OCI-LY3 (cell line): ENCODE results near the gene NPNT.

Experiments used
- H2AFZ ChIP-seq: fragments of 200-600, 300-600 bp; shearing (Covaris generic); 2 replicates; pipeline ENCODE4 v1.6.0; 2014; ENCODE audit warnings: antibody characterized with exemption, low read depth, low read length
- H3K27ac ChIP-seq: fragments of 200-600, 300-600 bp; sonication (generic); 2 replicates; pipeline ENCODE4 v1.5.1; 2014; ENCODE audit warnings: mild to moderate bottlenecking, low read length, moderate library complexity, mixed read lengths
- H3K27me3 ChIP-seq: fragments of 200-600, 300-600 bp; sonication (generic); 2 replicates; pipeline ENCODE4 v1.6.1; 2014; ENCODE audit warnings: low read depth, low read length, mixed read lengths
- H3K36me3 ChIP-seq: fragments of 200-600, 300-600 bp; sonication (generic); replicated peaks from 2 replicates; pipeline ENCODE3; 2014; ENCODE audit warnings: low read depth, low read length, mixed read lengths
- H3K4me1 ChIP-seq: fragments of 300-600, 200-600 bp; sonication (generic); 2 replicates; pipeline ENCODE4 v1.6.1; 2014; ENCODE audit warnings: low read length, mixed read lengths
- H3K4me2 ChIP-seq: fragments of 200-600, 300-600 bp; sonication (generic); 2 replicates; pipeline ENCODE4 v1.6.1; 2014; ENCODE audit warnings: low read length, mixed read lengths
- H3K4me3 ChIP-seq: fragments of 300-600, 200-600 bp; sonication (generic); 2 replicates; pipeline ENCODE4 v1.5.1; 2014; ENCODE audit warnings: antibody characterized with exemption, mild to moderate bottlenecking, low read length, moderate library complexity
- H3K79me2 ChIP-seq: fragments of 300-600, 200-600 bp; shearing (Covaris generic); 2 replicates; pipeline ENCODE4 v1.6.1; 2014; ENCODE audit warnings: mild to moderate bottlenecking, low read length, mixed read lengths
- H3K9ac ChIP-seq: fragments of 300-600, 200-600 bp; shearing (Covaris generic); 2 replicates; pipeline ENCODE4 v1.6.0; 2014; ENCODE audit warnings: mild to moderate bottlenecking, low read length, moderate library complexity
- H3K9me3 ChIP-seq: fragments of 200-600, 300-600 bp; shearing (Covaris generic); 2 replicates; pipeline ENCODE4 v1.6.1; 2014; ENCODE audit warnings: low read length, mixed read lengths; ENCODE audit not compliant: insufficient read depth
- H4K20me1 ChIP-seq: fragments of 200-600, 300-600 bp; sonication (generic); 2 replicates; pipeline ENCODE4 v1.6.1; 2016; ENCODE audit warnings: low read length, mixed read lengths; ENCODE audit not compliant: insufficient read depth
- CTCF ChIP-seq: fragments of 200-600, 300-600 bp; sonication (generic); IDR thresholded peaks from 2 replicates; pipeline ENCODE4 v1.5.1; 2014; ENCODE audit warnings: antibody characterized with exemption, low read length, low read depth
- EZH2phosphoT487 ChIP-seq: fragments of 200-600 bp; shearing (Covaris generic); IDR thresholded peaks from 2 replicates; pipeline ENCODE4 v1.6.1; 2018; ENCODE audit warnings: antibody characterized with exemption, mixed run types, low read depth

NPNT gene

GRCh38 chr4:105896461-105896942 is 1.2 kb downstream of the NPNT start:
- Histone ChIP-seq H3K27ac (no peak overlapping the region), H3K9ac (0 out of 2 replicates have a peak overlapping the region, but pooled peaks have one; percentile 13), H4K20me1 (no peaks in the 10 kb centered on the region), H3K27me3 (peaks cover 22% of the 10 kb centered on the region; the same call in 1 of the 2 replicates), H2AFZ (peak overlapping the region; percentile 72; the same call in 1 of the 2 replicates), H3K79me2 (no peaks in the 10 kb centered on the region), H3K9me3 (no peaks in the 10 kb centered on the region), H3K4me1 (0 out of 2 replicates have a peak, but pooled peaks cover 3% of the 10 kb centered on the region), H3K4me2 (peak overlapping the region; percentile 79), H3K36me3 (no peaks in the 10 kb centered on the region), H3K4me3 (peak overlapping the region; percentile 77)
- TF ChIP-seq CTCF (no peak), EZH2phosphoT487 (no peak)

GRCh38 chr4:105896984-105897775 is 1.9 kb downstream of the NPNT start:
- TF ChIP-seq EZH2phosphoT487 (no peak), CTCF (no peak)
- Histone ChIP-seq H3K27me3 (peaks cover 24% of the 10 kb centered on the region; the same call in 1 of the 2 replicates), H4K20me1 (no peaks in the 10 kb centered on the region), H3K27ac (no peak overlapping the region), H3K9me3 (no peaks in the 10 kb centered on the region), H3K4me1 (0 out of 2 replicates have a peak, but pooled peaks cover 3% of the 10 kb centered on the region), H3K4me3 (peak overlapping the region; percentile 77), H3K36me3 (no peaks in the 10 kb centered on the region), H3K4me2 (peak overlapping the region; percentile 79), H3K9ac (no peak overlapping the region), H3K79me2 (no peaks in the 10 kb centered on the region), H2AFZ (no peak overlapping the region)

GRCh38 chr4:105900541-105900940 is 5.3 kb downstream of the NPNT start:
- no peak overlapping the region for H3K27ac ChIP-seq
- no peak overlapping the region for H2AFZ ChIP-seq
- peaks cover 24% of the 10 kb centered on the region; the same call in 1 of the 2 replicates for H3K27me3 ChIP-seq
- no peak overlapping the region for H3K4me2 ChIP-seq
- H3K9me3 ChIP-seq = no peaks in the 10 kb centered on the region
- H3K4me1 ChIP-seq = 0 out of 2 replicates have a peak, but pooled peaks cover 3% of the 10 kb centered on the region
- no peaks in the 10 kb centered on the region for H3K79me2 ChIP-seq
- no peak overlapping the region for H3K4me3 ChIP-seq
- no peak overlapping the region for H3K9ac ChIP-seq
- no peaks in the 10 kb centered on the region for H4K20me1 ChIP-seq
- TF ChIP-seq CTCF (no peak), EZH2phosphoT487 (no peak)
- H3K36me3 ChIP-seq = no peaks in the 10 kb centered on the region

GRCh38 chr4:105902550-105903262 is 7.4 kb downstream of the NPNT start:
- Histone ChIP-seq H3K4me2 (no peak overlapping the region), H3K4me3 (no peak overlapping the region), H2AFZ (no peak overlapping the region), H4K20me1 (no peaks in the 10 kb centered on the region), H3K27me3 (peaks cover 14% of the 10 kb centered on the region; the same call in 1 of the 2 replicates), H3K79me2 (no peaks in the 10 kb centered on the region), H3K4me1 (no peaks in the 10 kb centered on the region), H3K9me3 (no peaks in the 10 kb centered on the region), H3K36me3 (no peaks in the 10 kb centered on the region), H3K27ac (no peak overlapping the region), H3K9ac (no peak overlapping the region)
- TF ChIP-seq CTCF (no peak), EZH2phosphoT487 (no peak)
